Measurements from ENCODE around the gene TMEM116.
"Not testable (repeated sequence)": the region's sequence is repeated elsewhere in the genome, so short reads cannot be mapped to it uniquely, and the experiment has no call there.

The TMEM116 gene

GRCh38 chr12:112012775-112013600 lies at the start of gene TMEM116, which contains the start of gene ERP29:
Gene TMEM116, minus strand, starts transcription at chr12:112013165. Its CDS starts 7,895 bp downstream, at chr12:112005270.
Gene ERP29, plus strand, starts transcription at chr12:112013426. Its CDS starts 40 bp downstream, at chr12:112013466.
- Histone ChIP-seq H3K4me3 (peak within 1 kb of the TSS; percentile 73 to 99 (median 95)), H3K27ac (peak within 1 kb of the TSS; percentile 50 to 98 (median 94))

GRCh38 chr12:112061137-112061536 lies 48.2 kb upstream of the TMEM116 start:
- Histone ChIP-seq H3K27ac (no peak overlapping the region), H3K4me3 (no peak overlapping the region)

GRCh38 chr12:112049351-112049750 lies 36.4 kb upstream of the TMEM116 start:
- no peak overlapping the region for H3K27ac ChIP-seq
- H3K4me3 ChIP-seq: no peak overlapping the region

GRCh38 chr12:112046003-112046402 lies 33.0 kb upstream of the TMEM116 start:
- Histone ChIP-seq H3K27ac (no peak overlapping the region), H3K4me3 (no peak overlapping the region)

- H3K27ac ChIP-seq, H3K4me3 ChIP-seq: not testable (repeated sequence)
Observed at GRCh38 chr12:112036614-112037013, 23.6 kb upstream of the TMEM116 start.

- H3K27ac ChIP-seq: no peak overlapping the region
- no peak overlapping the region for H3K4me3 ChIP-seq
Observed at GRCh38 chr12:112035219-112035785, 22.3 kb upstream of the TMEM116 start.

- Histone ChIP-seq H3K4me3 (no peak overlapping the region), H3K27ac (no peak overlapping the region)
Observed at GRCh38 chr12:112032292-112032691, 19.3 kb upstream of the TMEM116 start.

- Histone ChIP-seq H3K4me3 (no peak overlapping the region), H3K27ac (no peak overlapping the region)
Observed at GRCh38 chr12:112031472-112031871, 18.5 kb upstream of the TMEM116 start.

- Histone ChIP-seq H3K4me3 (no peak overlapping the region), H3K27ac (no peak overlapping the region)
Observed at GRCh38 chr12:112029301-112029700, 16.3 kb upstream of the TMEM116 start.

- Histone ChIP-seq H3K27ac (peak overlapping the region in 1 of 21 experiments; percentile 3), H3K4me3 (no peak overlapping the region)
Observed at GRCh38 chr12:112025808-112026375, 12.9 kb upstream of the TMEM116 start.

- no peak overlapping the region for H3K4me3 ChIP-seq
- H3K27ac ChIP-seq: no peak overlapping the region
Observed at GRCh38 chr12:112023759-112024396, 10.9 kb upstream of the TMEM116 start.

GRCh38 chr12:112022241-112023016 lies 9.5 kb upstream of the TMEM116 start:
- Histone ChIP-seq H3K4me3 (no peak overlapping the region), H3K27ac (no peak overlapping the region)

- no peak overlapping the region for H3K27ac ChIP-seq
- no peak overlapping the region for H3K4me3 ChIP-seq
Observed at GRCh38 chr12:112020947-112021457, 8.0 kb upstream of the TMEM116 start.

GRCh38 chr12:112018571-112019237 lies 5.7 kb upstream of the TMEM116 start:
- H3K4me3 ChIP-seq: no peak overlapping the region
- H3K27ac ChIP-seq: no peak overlapping the region

- no peak overlapping the region for H3K4me3 ChIP-seq
- H3K27ac ChIP-seq: no peak overlapping the region
Observed at GRCh38 chr12:112017041-112017440, 4.1 kb upstream of the TMEM116 start.

GRCh38 chr12:112015938-112016337 lies 3.0 kb upstream of the TMEM116 start:
- Histone ChIP-seq H3K4me3 (no peak overlapping the region), H3K27ac (no peak overlapping the region)

- Histone ChIP-seq H3K4me3 (peak overlapping the region; percentile 73 to 99 (median 95)), H3K27ac (peak overlapping the region; percentile 24 to 98 (median 91))
Observed at GRCh38 chr12:112013601-112014402, 837 bp upstream of the TMEM116 start.

GRCh38 chr12:112011685-112012084 lies 1.3 kb downstream of the TMEM116 start:
- Histone ChIP-seq H3K4me3 (peak overlapping the region in 6 of 7 experiments; percentile 44 to 99 (median 92)), H3K27ac (peak overlapping the region in 18 of 21 experiments; percentile 57 to 98 (median 94))
